ENCODE measurements around the gene INPP5B.

The INPP5B gene

GRCh38 chr1:37926038-37926924 lies 20.6 kb downstream of the INPP5B start:
- peak overlapping the region; percentile 50 for H3K4me3 ChIP-seq (ENCODE audit: low read depth, low read length)
- peak; percentile 86 for DNase-seq (ENCODE audit: low read depth)

GRCh38 chr1:37925316-37925715 lies 21.5 kb downstream of the INPP5B start:
- DNase-seq (ENCODE audit: low read depth): no peak
- no peak for TF ChIP-seq CTCF (IDR thresholded peaks at IDR 0.05; ENCODE audit: insufficient read depth, low read depth, low read length, missing control alignments)
- H3K4me3 ChIP-seq (ENCODE audit: low read depth, low read length): peak overlapping the region; percentile 50

More at GRCh38 chr1:37926038-37926924, 20.6 kb downstream of the INPP5B start:
- no peak for TF ChIP-seq CTCF (IDR thresholded peaks at IDR 0.05; ENCODE audit: insufficient read depth, low read depth, low read length, missing control alignments)

GRCh38 chr1:37923551-37923889 lies 23.3 kb downstream of the INPP5B start:
- H3K4me3 ChIP-seq (ENCODE audit: low read depth, low read length): no peak overlapping the region
- no peak for TF ChIP-seq CTCF (IDR thresholded peaks at IDR 0.05; ENCODE audit: insufficient read depth, low read depth, low read length, missing control alignments)
- DNase-seq (ENCODE audit: low read depth): no peak

- DNase-seq (ENCODE audit: low read depth): peak; percentile 81
- no peak for TF ChIP-seq CTCF (IDR thresholded peaks at IDR 0.05; ENCODE audit: insufficient read depth, low read depth, low read length, missing control alignments)
- no peak overlapping the region for H3K4me3 ChIP-seq (ENCODE audit: low read depth, low read length)
Observed at GRCh38 chr1:37922767-37923550, 23.9 kb downstream of the INPP5B start.

GRCh38 chr1:37919277-37919676 lies 27.6 kb downstream of the INPP5B start:
- no peak overlapping the region for H3K4me3 ChIP-seq (ENCODE audit: low read depth, low read length)
- peak; percentile 66 for DNase-seq (ENCODE audit: low read depth)
- TF ChIP-seq CTCF (IDR thresholded peaks at IDR 0.05; ENCODE audit: insufficient read depth, low read depth, low read length, missing control alignments): peak; percentile 58

- no peak for TF ChIP-seq CTCF (IDR thresholded peaks at IDR 0.05; ENCODE audit: insufficient read depth, low read depth, low read length, missing control alignments)
- H3K4me3 ChIP-seq (ENCODE audit: low read depth, low read length): no peak overlapping the region
- no peak for DNase-seq (ENCODE audit: low read depth)
Observed at GRCh38 chr1:37915476-37916093, 31.3 kb downstream of the INPP5B start.

Data from GM12865 (cell line).